Type B pancreatic cell (in vitro differentiated cells): ENCODE results near the gene PTPRA. TPM values are rescaled to one million over a fixed set of nuclear protein-coding genes. Genes with fewer than 3 reads are reported as not detected.

Experiments used
- DNase-seq: peaks from one replicate; pipeline ENCODE4 v3.0.0; 2021; ENCODE audit warnings: mixed read lengths; ENCODE audit not compliant: unreplicated experiment; ENCODE audit errors: extremely low spot score
- H3K27ac Mint-ChIP-seq: 2 replicates; pipeline ENCODE4 v1.8.0; 2021; ENCODE audit warnings: mild to moderate bottlenecking, mixed read lengths
- H3K27me3 Mint-ChIP-seq: 2 replicates; pipeline ENCODE4 v1.8.0; 2021; ENCODE audit warnings: mixed read lengths
- H3K36me3 Mint-ChIP-seq: 2 replicates; pipeline ENCODE4 v1.8.0; 2021; ENCODE audit warnings: mixed read lengths
- H3K4me1 Mint-ChIP-seq: one replicate; pipeline ENCODE4 v1.8.0; 2021; ENCODE audit warnings: mixed read lengths; ENCODE audit not compliant: unreplicated experiment
- H3K4me3 Mint-ChIP-seq: 2 replicates; pipeline ENCODE4 v1.8.0; 2021; ENCODE audit warnings: mild to moderate bottlenecking, mixed read lengths
- H3K9me3 Mint-ChIP-seq: 2 replicates; pipeline ENCODE4 v1.8.0; 2021; ENCODE audit warnings: mixed read lengths
- CTCF ChIP-seq: fragments of 200-600 bp; sonication (generic); conservative IDR thresholded peaks from 2 replicates; pipeline ENCODE4 v1.5.0; 2021; ENCODE audit warnings: antibody characterized with exemption, mild to moderate bottlenecking
- total RNA-seq: library from RNA; stranded (reverse); gene quantifications from 2 replicates; pipeline ENCODE4 v1.2.1, GENCODE V29; 2021; ENCODE audit warnings: low replicate concordance

PTPRA gene
- total RNA-seq, 1 donor from 2014 or later = 73.8 TPM

GRCh38 chr20:2973574-2973973 is 100.3 kb downstream of the PTPRA start:
- H3K27me3 Mint-ChIP-seq = no peaks in the 10 kb centered on the region
- H3K9me3 Mint-ChIP-seq = no peaks in the 10 kb centered on the region
- no peak for TF ChIP-seq CTCF
- H3K36me3 Mint-ChIP-seq = no peaks in the 10 kb centered on the region
- H3K4me1 Mint-ChIP-seq = no peaks in the 10 kb centered on the region
- no peak overlapping the region for H3K4me3 Mint-ChIP-seq
- no peak overlapping the region for H3K27ac Mint-ChIP-seq
- DNase-seq = no peak

GRCh38 chr20:2978519-2978918 is 105.2 kb downstream of the PTPRA start:
- H3K4me1 Mint-ChIP-seq = no peaks in the 10 kb centered on the region
- H3K27me3 Mint-ChIP-seq = no peaks in the 10 kb centered on the region
- TF ChIP-seq CTCF = no peak
- no peak overlapping the region for H3K4me3 Mint-ChIP-seq
- H3K27ac Mint-ChIP-seq = no peak overlapping the region
- no peaks in the 10 kb centered on the region for H3K36me3 Mint-ChIP-seq
- DNase-seq = no peak
- H3K9me3 Mint-ChIP-seq = no peaks in the 10 kb centered on the region

- no peak overlapping the region for H3K4me3 Mint-ChIP-seq
- TF ChIP-seq CTCF = no peak
- no peaks in the 10 kb centered on the region for H3K9me3 Mint-ChIP-seq
- peaks cover 7% of the 10 kb centered on the region for H3K36me3 Mint-ChIP-seq
- no peak overlapping the region for H3K27ac Mint-ChIP-seq
- no peaks in the 10 kb centered on the region for H3K27me3 Mint-ChIP-seq
- no peaks in the 10 kb centered on the region for H3K4me1 Mint-ChIP-seq
- DNase-seq = no peak
These were observed 108.4 kb downstream of the PTPRA start for GRCh38 chr20:2981646-2982045.

GRCh38 chr20:2983508-2983907 is 110.2 kb downstream of the PTPRA start:
- peaks cover 16% of the 10 kb centered on the region for H3K36me3 Mint-ChIP-seq
- H3K4me1 Mint-ChIP-seq = no peaks in the 10 kb centered on the region
- no peak for DNase-seq
- H3K9me3 Mint-ChIP-seq = no peaks in the 10 kb centered on the region
- TF ChIP-seq CTCF = no peak
- H3K27ac Mint-ChIP-seq = no peak overlapping the region
- H3K27me3 Mint-ChIP-seq = peaks cover under 1% of the 10 kb centered on the region
- no peak overlapping the region for H3K4me3 Mint-ChIP-seq

- no peak overlapping the region for H3K27ac Mint-ChIP-seq
- H3K9me3 Mint-ChIP-seq = no peaks in the 10 kb centered on the region
- no peak overlapping the region for H3K4me3 Mint-ChIP-seq
- no peaks in the 10 kb centered on the region for H3K4me1 Mint-ChIP-seq
- DNase-seq = no peak
- H3K27me3 Mint-ChIP-seq = peaks cover 4% of the 10 kb centered on the region
- no peak for TF ChIP-seq CTCF
- peaks cover 20% of the 10 kb centered on the region for H3K36me3 Mint-ChIP-seq
These were observed 110.8 kb downstream of the PTPRA start for GRCh38 chr20:2984028-2984501.
